ENCODE data around the gene MMP20.

Gene MMP20

GRCh38 chr11:102590276-102591049, 34.7 kb downstream of the MMP20 start:
- H3K27me3 ChIP-seq (ENCODE audit: control insufficient read depth, insufficient read depth, low read length), result no peaks in the 10 kb centered on the region
- no peak overlapping the region for H3K4me3 ChIP-seq (ENCODE audit: low read length)
- no peaks in the 10 kb centered on the region for H3K9me3 ChIP-seq (replicated peaks; ENCODE audit: low read length)
- no peak overlapping the region for H3K4me2 ChIP-seq (ENCODE audit: low read length)
- H3K36me3 ChIP-seq (ENCODE audit: insufficient read depth, low read length), result no peaks in the 10 kb centered on the region
- no peaks in the 10 kb centered on the region for H3K4me1 ChIP-seq (ENCODE audit: control insufficient read depth, insufficient read depth, low read length)
- no peak overlapping the region for H3K9ac ChIP-seq (ENCODE audit: low read depth, low read length)

GRCh38 chr11:102589047-102589459, 36.1 kb downstream of the MMP20 start:
- no peaks in the 10 kb centered on the region for H3K9me3 ChIP-seq (replicated peaks; ENCODE audit: low read length)

GRCh38 chr11:102587722-102588121, 37.4 kb downstream of the MMP20 start:
- no peak overlapping the region for H3K4me3 ChIP-seq (ENCODE audit: low read length)
- no peaks in the 10 kb centered on the region for H3K27me3 ChIP-seq (ENCODE audit: control insufficient read depth, insufficient read depth, low read length)
- H3K4me2 ChIP-seq (ENCODE audit: low read length), result no peak overlapping the region
- H3K9me3 ChIP-seq (replicated peaks; ENCODE audit: low read length), result no peaks in the 10 kb centered on the region
- H3K9ac ChIP-seq (ENCODE audit: low read depth, low read length), result no peak overlapping the region
- H3K4me1 ChIP-seq (ENCODE audit: control insufficient read depth, insufficient read depth, low read length), result no peaks in the 10 kb centered on the region
- H3K36me3 ChIP-seq (ENCODE audit: insufficient read depth, low read length), result no peaks in the 10 kb centered on the region

More at GRCh38 chr11:102589047-102589459, 36.1 kb downstream of the MMP20 start:
- Histone ChIP-seq H3K4me1 (ENCODE audit: control insufficient read depth, insufficient read depth, low read length) (no peaks in the 10 kb centered on the region), H3K4me3 (ENCODE audit: low read length) (no peak overlapping the region), H3K27me3 (ENCODE audit: control insufficient read depth, insufficient read depth, low read length) (no peaks in the 10 kb centered on the region), H3K4me2 (ENCODE audit: low read length) (no peak overlapping the region), H3K36me3 (ENCODE audit: insufficient read depth, low read length) (no peaks in the 10 kb centered on the region), H3K9ac (ENCODE audit: low read depth, low read length) (no peak overlapping the region)

- no peak overlapping the region for H3K4me2 ChIP-seq (ENCODE audit: low read length)
- H3K4me1 ChIP-seq (ENCODE audit: control insufficient read depth, insufficient read depth, low read length), result peaks cover 5% of the 10 kb centered on the region
- no peak overlapping the region for H3K4me3 ChIP-seq (ENCODE audit: low read length)
- no peaks in the 10 kb centered on the region for H3K36me3 ChIP-seq (ENCODE audit: insufficient read depth, low read length)
- no peaks in the 10 kb centered on the region for H3K9me3 ChIP-seq (replicated peaks; ENCODE audit: low read length)
- no peaks in the 10 kb centered on the region for H3K27me3 ChIP-seq (ENCODE audit: control insufficient read depth, insufficient read depth, low read length)
- no peak overlapping the region for H3K9ac ChIP-seq (ENCODE audit: low read depth, low read length)
These were observed 41.8 kb downstream of the MMP20 start for GRCh38 chr11:102583141-102583873.

GRCh38 chr11:102582140-102582539, 43.0 kb downstream of the MMP20 start:
- Histone ChIP-seq H3K9ac (ENCODE audit: low read depth, low read length) (no peak overlapping the region), H3K27me3 (ENCODE audit: control insufficient read depth, insufficient read depth, low read length) (no peaks in the 10 kb centered on the region), H3K4me2 (ENCODE audit: low read length) (no peak overlapping the region), H3K36me3 (ENCODE audit: insufficient read depth, low read length) (no peaks in the 10 kb centered on the region), H3K4me1 (ENCODE audit: control insufficient read depth, insufficient read depth, low read length) (peaks cover 5% of the 10 kb centered on the region), H3K4me3 (ENCODE audit: low read length) (no peak overlapping the region), H3K9me3 (replicated peaks; ENCODE audit: low read length) (no peaks in the 10 kb centered on the region)

GRCh38 chr11:102581066-102581465, 44.1 kb downstream of the MMP20 start:
- no peak overlapping the region for H3K4me3 ChIP-seq (ENCODE audit: low read length)
- H3K9ac ChIP-seq (ENCODE audit: low read depth, low read length), result no peak overlapping the region
- H3K36me3 ChIP-seq (ENCODE audit: insufficient read depth, low read length), result no peaks in the 10 kb centered on the region
- H3K27me3 ChIP-seq (ENCODE audit: control insufficient read depth, insufficient read depth, low read length), result no peaks in the 10 kb centered on the region
- H3K4me2 ChIP-seq (ENCODE audit: low read length), result no peak overlapping the region
- peaks cover 5% of the 10 kb centered on the region for H3K4me1 ChIP-seq (ENCODE audit: control insufficient read depth, insufficient read depth, low read length)
- H3K9me3 ChIP-seq (replicated peaks; ENCODE audit: low read length), result no peaks in the 10 kb centered on the region

GRCh38 chr11:102580185-102580951, 44.8 kb downstream of the MMP20 start:
- H3K4me1 ChIP-seq (ENCODE audit: control insufficient read depth, insufficient read depth, low read length), result peaks cover 5% of the 10 kb centered on the region
- H3K4me3 ChIP-seq (ENCODE audit: low read length), result no peak overlapping the region
- H3K27me3 ChIP-seq (ENCODE audit: control insufficient read depth, insufficient read depth, low read length), result no peaks in the 10 kb centered on the region
- no peak overlapping the region for H3K4me2 ChIP-seq (ENCODE audit: low read length)
- no peaks in the 10 kb centered on the region for H3K36me3 ChIP-seq (ENCODE audit: insufficient read depth, low read length)
- no peak overlapping the region for H3K9ac ChIP-seq (ENCODE audit: low read depth, low read length)
- no peaks in the 10 kb centered on the region for H3K9me3 ChIP-seq (replicated peaks; ENCODE audit: low read length)

- Histone ChIP-seq H3K36me3 (ENCODE audit: insufficient read depth, low read length) (no peaks in the 10 kb centered on the region), H3K4me3 (ENCODE audit: low read length) (no peak overlapping the region), H3K27me3 (ENCODE audit: control insufficient read depth, insufficient read depth, low read length) (no peaks in the 10 kb centered on the region), H3K4me2 (ENCODE audit: low read length) (no peak overlapping the region), H3K9ac (ENCODE audit: low read depth, low read length) (no peak overlapping the region), H3K9me3 (replicated peaks; ENCODE audit: low read length) (no peaks in the 10 kb centered on the region), H3K4me1 (ENCODE audit: control insufficient read depth, insufficient read depth, low read length) (peaks cover 5% of the 10 kb centered on the region)
These were observed 47.4 kb downstream of the MMP20 start for GRCh38 chr11:102577723-102578122.

- H3K9ac ChIP-seq (ENCODE audit: low read depth, low read length), result no peak overlapping the region
- H3K9me3 ChIP-seq (replicated peaks; ENCODE audit: low read length), result no peaks in the 10 kb centered on the region
- H3K4me3 ChIP-seq (ENCODE audit: low read length), result no peak overlapping the region
- no peak overlapping the region for H3K4me2 ChIP-seq (ENCODE audit: low read length)
- peaks cover 5% of the 10 kb centered on the region for H3K4me1 ChIP-seq (ENCODE audit: control insufficient read depth, insufficient read depth, low read length)
- no peaks in the 10 kb centered on the region for H3K27me3 ChIP-seq (ENCODE audit: control insufficient read depth, insufficient read depth, low read length)
- H3K36me3 ChIP-seq (ENCODE audit: insufficient read depth, low read length), result no peaks in the 10 kb centered on the region
These were observed 48.0 kb downstream of the MMP20 start for GRCh38 chr11:102577182-102577581.

GRCh38 chr11:102576350-102576749, 48.8 kb downstream of the MMP20 start:
- no peak overlapping the region for H3K4me2 ChIP-seq (ENCODE audit: low read length)
- H3K4me1 ChIP-seq (ENCODE audit: control insufficient read depth, insufficient read depth, low read length), result peaks cover 5% of the 10 kb centered on the region
- H3K36me3 ChIP-seq (ENCODE audit: insufficient read depth, low read length), result no peaks in the 10 kb centered on the region
- H3K27me3 ChIP-seq (ENCODE audit: control insufficient read depth, insufficient read depth, low read length), result no peaks in the 10 kb centered on the region
- H3K4me3 ChIP-seq (ENCODE audit: low read length), result no peak overlapping the region
- H3K9ac ChIP-seq (ENCODE audit: low read depth, low read length), result no peak overlapping the region
- no peaks in the 10 kb centered on the region for H3K9me3 ChIP-seq (replicated peaks; ENCODE audit: low read length)

GRCh38 chr11:102575012-102575411, 50.1 kb downstream of the MMP20 start:
- H3K9ac ChIP-seq (ENCODE audit: low read depth, low read length), result no peak overlapping the region
- H3K4me1 ChIP-seq (ENCODE audit: control insufficient read depth, insufficient read depth, low read length), result peaks cover 2% of the 10 kb centered on the region
- no peak overlapping the region for H3K4me3 ChIP-seq (ENCODE audit: low read length)
- H3K9me3 ChIP-seq (replicated peaks; ENCODE audit: low read length), result no peaks in the 10 kb centered on the region
- H3K27me3 ChIP-seq (ENCODE audit: control insufficient read depth, insufficient read depth, low read length), result no peaks in the 10 kb centered on the region
- no peak overlapping the region for H3K4me2 ChIP-seq (ENCODE audit: low read length)
- H3K36me3 ChIP-seq (ENCODE audit: insufficient read depth, low read length), result no peaks in the 10 kb centered on the region

All from skeletal muscle satellite cell (primary cell).